A549 (cell line): ENCODE results near the gene PARD6A. TPM values are rescaled to one million over a fixed set of nuclear protein-coding genes. Genes with fewer than 3 reads are reported as not detected.

ENCODE experiments used
- ATAC-seq, 2 experiments: fragments of 200-7000 bp in 1 of 2; fragments of >200 bp in 1 of 2; cut with Nextera tagmentation in 1 of 2; cut with Tn5 transposase in 1 of 2; 3 replicates each; pipeline versions ENCODE4 v1.8.0 to v1.9.1; 2018 to 2020; ENCODE audit warnings: mild to moderate bottlenecking in 1 of 2, moderate library complexity in 1 of 2
- CTCF ChIA-PET: fragments of 300-600 bp; sonication (Branson Sonifier 250); formaldehyde crosslinking; extraction: SDS; loops from one replicate; lab custom pipeline; 2021; ENCODE audit warnings: antibody characterized with exemption, inconsistent platforms; lab: Yijun Ruan, JAX
- POLR2A ChIA-PET: fragments of 350-600 bp; formaldehyde crosslinking; extraction: SDS; loops from one replicate; lab custom pipeline; 2021; ENCODE audit warnings: antibody characterized with exemption, inconsistent platforms; lab: Yijun Ruan, JAX
- DNase-seq, 2 experiments: peaks; one replicate each; pipeline versions ENCODE4 v3.0.0 to v3.0.0-alpha.2; 2011 to 2016; ENCODE audit warnings: low read depth in 1 of 2, low spot score in 1 of 2
- FAIRE-seq: peaks from 2 replicates; lab custom pipeline; 2011; peaks lifted over from hg19 to GRCh38; lab: Jason Lieb, UNC
- H3K27ac ChIP-seq, 2 experiments: fragments of >200 bp; sonication (Bioruptor Twin); formaldehyde crosslinking; 3 replicates each; pipeline ENCODE4 v1.5.1; 2016 to 2017
- H3K4me1 ChIP-seq: fragments of >200 bp; sonication (Bioruptor Twin); formaldehyde crosslinking; 3 replicates; pipeline ENCODE4 v1.6.1; 2016
- H3K4me2 ChIP-seq: fragments of >200 bp; sonication (Bioruptor Twin); formaldehyde crosslinking; 3 replicates; pipeline ENCODE4 v1.6.1; 2016
- H3K4me3 ChIP-seq: fragments of >200 bp; sonication (Bioruptor Twin); formaldehyde crosslinking; 3 replicates; pipeline ENCODE4 v1.5.1; 2016
- H3K9me3 ChIP-seq: fragments of >200 bp; sonication (Bioruptor Twin); formaldehyde crosslinking; 3 replicates; pipeline ENCODE4 v1.6.1; 2016
- CHD2 ChIP-seq: fragments of 150-350 bp; IDR thresholded peaks from 2 replicates; pipeline ENCODE4 v1.6.1; 2014; ENCODE audit warnings: low read length; ENCODE audit not compliant: partially characterized antibody
- EP300 ChIP-seq, 2 experiments: fragments of >200 bp; sonication (Bioruptor Twin); formaldehyde crosslinking; IDR thresholded peaks; 2 replicates in 1 of 2; 3 replicates in 1 of 2; pipeline ENCODE4 v1.6.1; 2016 to 2017
- HOXB5 ChIP-seq: fragments of 250-450 bp; sonication (Bioruptor Pico); IDR thresholded peaks from 2 replicates; pipeline ENCODE4 v1.5.0; 2020; ENCODE audit warnings: mild to moderate bottlenecking, moderate library complexity
- KDM5A ChIP-seq: fragments of 200-600 bp; sonication (generic); IDR thresholded peaks from 2 replicates; pipeline ENCODE4 v1.6.1; 2016; ENCODE audit warnings: antibody characterized with exemption, mild to moderate bottlenecking
- NFE2L2 ChIP-seq: fragments of 150-350 bp; conservative IDR thresholded peaks from 2 replicates; pipeline ENCODE4 v1.6.1; 2014; ENCODE audit warnings: low read length
- NPAS2 ChIP-seq: fragments of 250-450 bp; sonication (Bioruptor Pico); IDR thresholded peaks from 2 replicates; pipeline ENCODE4 v1.8.0; 2022; ENCODE audit warnings: mild to moderate bottlenecking, moderate library complexity, borderline replicate concordance
- POLR2A ChIP-seq: IDR thresholded peaks from 2 replicates; pipeline ENCODE4 v1.6.1; 2012; ENCODE audit warnings: mild to moderate bottlenecking, low read length
- SMC3 ChIP-seq: fragments of >200 bp; sonication (Bioruptor Twin); formaldehyde crosslinking; IDR thresholded peaks from 3 replicates; pipeline ENCODE4 v1.6.1; 2018; ENCODE audit warnings: inconsistent platforms
- TFCP2L1 ChIP-seq: fragments of 250-450 bp; sonication (Bioruptor Pico); IDR thresholded peaks from 2 replicates; pipeline ENCODE4 v1.5.0; 2021; ENCODE audit warnings: mild to moderate bottlenecking
- TP53 ChIP-seq: fragments of 250-450 bp; sonication (Bioruptor Pico); IDR thresholded peaks from 2 replicates; pipeline ENCODE4 v1.5.0; 2021; ENCODE audit warnings: mild to moderate bottlenecking, moderate library complexity
- ZC3H11A ChIP-seq: fragments of 450-650 bp; IDR thresholded peaks from 2 replicates; pipeline ENCODE4 v1.6.1; 2014; ENCODE audit warnings: antibody characterized with exemption, mild to moderate bottlenecking
- ZNF302 ChIP-seq: fragments of 250-450 bp; sonication (Bioruptor Pico); IDR thresholded peaks from 2 replicates; pipeline ENCODE4 v1.9.0; 2021; ENCODE audit warnings: inconsistent platforms, mild to moderate bottlenecking, moderate library complexity
- WGBS: methylation state at CpG from one replicate; pipeline ENCODE4 v1.1.6; 2017; ENCODE audit errors: missing lambda C conversion rate; 5-methylcytosine and 5-hydroxymethylcytosine counted together
- polyA plus RNA-seq, 4 experiments: library from polyadenylated mRNA; depleted of rRNA in 3 of 4; stranded (reverse); fragments of >200 nt; fragmentation: RNase III in 1 of 4; extraction: RNeasy Plus Mini Kit Qiagen cat#74134 plus additional on column Dnase treatment in 1 of 4; gene quantifications; 2 replicates in 3 of 4; 3 replicates in 1 of 4; pipeline ENCODE4 v1.2.3, GENCODE V29; 2011 to 2017
- TF ChIP-seq, protein P1 (sequence below): IDR thresholded peaks from 2 replicates; pipeline ENCODE4 v1.6.1; 2012
- TF ChIP-seq, protein P2 (sequence below): fragments of 450-650 bp; IDR thresholded peaks from 2 replicates; pipeline ENCODE4 v1.6.1; 2014; ENCODE audit warnings: antibody characterized with exemption
- TF ChIP-seq, protein P3 (sequence below): fragments of 250-450 bp; sonication (Bioruptor Pico); IDR thresholded peaks from 2 replicates; pipeline ENCODE4 v1.5.0; 2020; ENCODE audit warnings: low read depth, mild to moderate bottlenecking, moderate library complexity
- TF ChIP-seq, protein P4 (sequence below): fragments of >200 bp; sonication (Bioruptor Twin); formaldehyde crosslinking; IDR thresholded peaks from 3 replicates; pipeline ENCODE4 v1.5.1; 2016
- TF ChIP-seq, protein P5 (sequence below): fragments of 250-450 bp; sonication (Bioruptor Pico); IDR thresholded peaks from 2 replicates; pipeline ENCODE4 v1.5.0; 2021; ENCODE audit warnings: mild to moderate bottlenecking, moderate library complexity, borderline replicate concordance
- TF ChIP-seq, protein P6 (sequence below): fragments of 200-600 bp; sonication (generic); IDR thresholded peaks from 2 replicates; pipeline ENCODE4 v1.6.1; 2016; ENCODE audit warnings: antibody characterized with exemption, mild to moderate bottlenecking, moderate library complexity

The PARD6A gene
- polyA plus RNA-seq, 2 of the 4 experiments (the other 2 are of a cell fraction): 1.4 to 1.7 TPM

DNA sequence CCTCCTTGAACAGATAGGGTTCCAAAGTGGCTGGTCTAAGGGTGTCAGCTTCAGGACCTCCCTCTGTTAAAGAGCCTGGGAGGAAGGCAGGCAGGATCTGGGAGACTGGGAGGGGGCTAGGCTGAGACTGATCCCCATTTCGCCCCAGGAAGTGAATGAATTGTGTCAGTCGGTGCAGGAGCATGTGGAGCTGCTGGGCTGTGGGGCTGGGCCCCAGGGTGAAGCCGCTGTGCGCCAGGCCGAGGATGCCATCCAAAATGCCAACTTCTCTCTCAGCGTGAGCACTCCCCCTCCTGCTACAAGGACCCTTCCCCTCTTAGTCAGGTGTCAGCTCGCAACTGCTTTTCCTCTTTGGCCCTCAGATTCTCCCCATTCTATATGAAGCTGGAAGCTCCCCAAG is 9.7 kb upstream of the PARD6A start:
- no peak for FAIRE-seq
- Histone ChIP-seq H3K4me1 (peaks cover 9% of the 10 kb centered on the region; the same call in 2 of the 3 replicates), H3K27ac (no peak overlapping the region), H3K4me2 (no peak overlapping the region), H3K4me3 (no peak overlapping the region), H3K9me3 (no peaks in the 10 kb centered on the region)
- CTCF ChIA-PET: interaction anchor here (0.8 to 17.9 kb wide), 11 partner anchors 9 to 161 kb away, joined by 3 to 205 read pairs (median 5); partner anchors contain the start of genes ACD and CTCF
- WGBS: 74% methylated on average over 7 of the region's 7 CpGs
- ATAC-seq: no peak
- TF ChIP-seq CHD2: no peak
- TF ChIP-seq, protein P1, sequence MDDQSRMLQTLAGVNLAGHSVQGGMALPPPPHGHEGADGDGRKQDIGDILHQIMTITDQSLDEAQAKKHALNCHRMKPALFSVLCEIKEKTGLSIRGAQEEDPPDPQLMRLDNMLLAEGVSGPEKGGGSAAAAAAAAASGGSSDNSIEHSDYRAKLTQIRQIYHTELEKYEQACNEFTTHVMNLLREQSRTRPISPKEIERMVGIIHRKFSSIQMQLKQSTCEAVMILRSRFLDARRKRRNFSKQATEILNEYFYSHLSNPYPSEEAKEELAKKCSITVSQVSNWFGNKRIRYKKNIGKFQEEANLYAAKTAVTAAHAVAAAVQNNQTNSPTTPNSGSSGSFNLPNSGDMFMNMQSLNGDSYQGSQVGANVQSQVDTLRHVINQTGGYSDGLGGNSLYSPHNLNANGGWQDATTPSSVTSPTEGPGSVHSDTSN: no peak
- TF ChIP-seq KDM5A: no peak
- TF ChIP-seq, protein P2, sequence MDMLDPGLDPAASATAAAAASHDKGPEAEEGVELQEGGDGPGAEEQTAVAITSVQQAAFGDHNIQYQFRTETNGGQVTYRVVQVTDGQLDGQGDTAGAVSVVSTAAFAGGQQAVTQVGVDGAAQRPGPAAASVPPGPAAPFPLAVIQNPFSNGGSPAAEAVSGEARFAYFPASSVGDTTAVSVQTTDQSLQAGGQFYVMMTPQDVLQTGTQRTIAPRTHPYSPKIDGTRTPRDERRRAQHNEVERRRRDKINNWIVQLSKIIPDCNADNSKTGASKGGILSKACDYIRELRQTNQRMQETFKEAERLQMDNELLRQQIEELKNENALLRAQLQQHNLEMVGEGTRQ: no peak
- no peak for TF ChIP-seq TP53 (CRISPR knock-in tag)
- TF ChIP-seq, protein P3, sequence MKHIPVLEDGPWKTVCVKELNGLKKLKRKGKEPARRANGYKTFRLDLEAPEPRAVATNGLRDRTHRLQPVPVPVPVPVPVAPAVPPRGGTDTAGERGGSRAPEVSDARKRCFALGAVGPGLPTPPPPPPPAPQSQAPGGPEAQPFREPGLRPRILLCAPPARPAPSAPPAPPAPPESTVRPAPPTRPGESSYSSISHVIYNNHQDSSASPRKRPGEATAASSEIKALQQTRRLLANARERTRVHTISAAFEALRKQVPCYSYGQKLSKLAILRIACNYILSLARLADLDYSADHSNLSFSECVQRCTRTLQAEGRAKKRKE (CRISPR knock-in tag): no peak
- TF ChIP-seq SMC3: no peak
- TF ChIP-seq NFE2L2: no peak
- no peak for TF ChIP-seq ZNF302 (CRISPR knock-in tag)
- TF ChIP-seq, protein P4, sequence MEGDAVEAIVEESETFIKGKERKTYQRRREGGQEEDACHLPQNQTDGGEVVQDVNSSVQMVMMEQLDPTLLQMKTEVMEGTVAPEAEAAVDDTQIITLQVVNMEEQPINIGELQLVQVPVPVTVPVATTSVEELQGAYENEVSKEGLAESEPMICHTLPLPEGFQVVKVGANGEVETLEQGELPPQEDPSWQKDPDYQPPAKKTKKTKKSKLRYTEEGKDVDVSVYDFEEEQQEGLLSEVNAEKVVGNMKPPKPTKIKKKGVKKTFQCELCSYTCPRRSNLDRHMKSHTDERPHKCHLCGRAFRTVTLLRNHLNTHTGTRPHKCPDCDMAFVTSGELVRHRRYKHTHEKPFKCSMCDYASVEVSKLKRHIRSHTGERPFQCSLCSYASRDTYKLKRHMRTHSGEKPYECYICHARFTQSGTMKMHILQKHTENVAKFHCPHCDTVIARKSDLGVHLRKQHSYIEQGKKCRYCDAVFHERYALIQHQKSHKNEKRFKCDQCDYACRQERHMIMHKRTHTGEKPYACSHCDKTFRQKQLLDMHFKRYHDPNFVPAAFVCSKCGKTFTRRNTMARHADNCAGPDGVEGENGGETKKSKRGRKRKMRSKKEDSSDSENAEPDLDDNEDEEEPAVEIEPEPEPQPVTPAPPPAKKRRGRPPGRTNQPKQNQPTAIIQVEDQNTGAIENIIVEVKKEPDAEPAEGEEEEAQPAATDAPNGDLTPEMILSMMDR: no peak
- no peak for TF ChIP-seq NPAS2
- DNase-seq: no peak
- POLR2A ChIA-PET: no interaction called here

DNA sequence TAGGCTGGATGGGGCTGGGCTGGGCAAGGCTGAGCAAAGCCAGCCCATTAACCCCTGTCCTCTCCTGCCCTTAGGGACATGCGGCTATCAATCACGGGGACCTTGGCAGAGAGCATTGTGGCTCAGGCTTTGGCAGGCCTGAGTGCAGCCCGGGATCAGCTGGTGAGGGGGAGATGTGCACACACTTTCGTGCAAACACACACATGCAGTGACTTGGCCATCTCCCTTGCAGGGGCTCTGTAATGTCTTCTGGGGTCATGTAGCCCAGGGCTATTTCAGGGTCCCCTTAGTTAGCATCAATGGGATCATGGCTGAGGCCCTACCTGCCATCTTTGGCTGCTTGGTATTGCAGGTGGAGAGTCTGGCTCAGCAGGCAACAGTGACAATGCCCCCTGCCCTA is 8.9 kb upstream of the PARD6A start:
- H3K4me3 ChIP-seq: no peak overlapping the region
- TF ChIP-seq, protein P2: no peak
- TF ChIP-seq ZC3H11A: no peak
- ChIA-PET POLR2A (no interaction called here), CTCF (interaction anchor here (0.8 to 17.9 kb wide), 11 partner anchors 7 to 162 kb away, joined by 3 to 205 read pairs (median 5); partner anchors contain the start of genes ACD, CARMIL2 and CTCF)
- FAIRE-seq (no peak), DNase-seq (no peak), ATAC-seq (no peak)
- no peak overlapping the region for H3K4me2 ChIP-seq
- no peaks in the 10 kb centered on the region for H3K9me3 ChIP-seq
- no peak overlapping the region for H3K27ac ChIP-seq
- WGBS: 78% methylated on average over 4 of the region's 4 CpGs
- peaks cover 9% of the 10 kb centered on the region; the same call in 2 of the 3 replicates for H3K4me1 ChIP-seq

DNA sequence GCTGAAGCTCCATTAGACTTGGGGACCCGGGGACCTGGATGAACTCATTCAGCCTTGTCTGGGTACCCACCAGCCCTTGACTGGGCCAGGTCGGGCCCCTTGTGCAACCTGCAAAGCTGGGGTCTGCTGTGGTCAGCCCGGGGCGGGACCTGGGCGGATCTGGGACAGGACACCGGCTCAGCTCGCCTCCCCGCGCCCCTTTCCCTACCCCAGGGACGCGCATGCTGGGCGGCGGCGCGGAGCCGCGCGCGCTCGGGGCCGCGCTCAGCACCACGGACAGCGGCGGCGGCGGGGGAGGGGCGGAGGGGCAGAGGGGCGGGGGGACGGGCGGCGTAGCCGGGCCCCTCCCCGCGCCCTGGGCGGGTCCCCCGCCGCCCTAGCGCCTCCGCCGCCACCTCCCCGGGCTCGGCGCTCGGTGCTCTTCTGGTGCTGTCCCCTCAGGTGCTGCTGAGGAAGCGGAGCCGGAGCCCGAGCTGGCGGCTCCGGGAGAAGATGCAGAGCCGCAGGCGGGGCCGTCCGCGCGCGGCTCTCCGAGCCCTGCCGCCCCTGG is 8.1 kb upstream of the PARD6A start:
- H3K4me2 ChIP-seq: peak overlapping the region; percentile 99
- FAIRE-seq: no peak
- WGBS: 22% methylated on average over 10 of the region's 59 CpGs
- no peaks in the 10 kb centered on the region for H3K9me3 ChIP-seq
- H3K4me1 ChIP-seq: peaks cover 9% of the 10 kb centered on the region; the same call in 2 of the 3 replicates
- peak overlapping the region in 1 of 2 experiments; percentile 46; a peak in 4 of 6 replicates for H3K27ac ChIP-seq
- ATAC-seq: peak; percentile 3 to 7; a peak in 3 of 6 replicates
- DNase-seq: peak in 1 of 2 experiments; percentile 48
- ChIA-PET CTCF (interaction anchor here (0.6 to 17.9 kb wide), 9 partner anchors 8 to 386 kb away, joined by 3 to 205 read pairs (median 5); partner anchors contain the start of gene CARMIL2), POLR2A (no interaction called here)
- peak overlapping the region; percentile 58 for H3K4me3 ChIP-seq
- TF ChIP-seq, protein P5, sequence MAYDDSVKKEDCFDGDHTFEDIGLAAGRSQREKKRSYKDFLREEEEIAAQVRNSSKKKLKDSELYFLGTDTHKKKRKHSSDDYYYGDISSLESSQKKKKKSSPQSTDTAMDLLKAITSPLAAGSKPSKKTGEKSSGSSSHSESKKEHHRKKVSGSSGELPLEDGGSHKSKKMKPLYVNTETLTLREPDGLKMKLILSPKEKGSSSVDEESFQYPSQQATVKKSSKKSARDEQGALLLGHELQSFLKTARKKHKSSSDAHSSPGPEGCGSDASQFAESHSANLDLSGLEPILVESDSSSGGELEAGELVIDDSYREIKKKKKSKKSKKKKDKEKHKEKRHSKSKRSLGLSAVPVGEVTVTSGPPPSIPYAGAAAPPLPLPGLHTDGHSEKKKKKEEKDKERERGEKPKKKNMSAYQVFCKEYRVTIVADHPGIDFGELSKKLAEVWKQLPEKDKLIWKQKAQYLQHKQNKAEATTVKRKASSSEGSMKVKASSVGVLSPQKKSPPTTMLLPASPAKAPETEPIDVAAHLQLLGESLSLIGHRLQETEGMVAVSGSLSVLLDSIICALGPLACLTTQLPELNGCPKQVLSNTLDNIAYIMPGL (CRISPR knock-in tag): no peak
- TF ChIP-seq TFCP2L1 (CRISPR knock-in tag): no peak
- no peak for TF ChIP-seq HOXB5 (CRISPR knock-in tag)
- TF ChIP-seq, protein P6, sequence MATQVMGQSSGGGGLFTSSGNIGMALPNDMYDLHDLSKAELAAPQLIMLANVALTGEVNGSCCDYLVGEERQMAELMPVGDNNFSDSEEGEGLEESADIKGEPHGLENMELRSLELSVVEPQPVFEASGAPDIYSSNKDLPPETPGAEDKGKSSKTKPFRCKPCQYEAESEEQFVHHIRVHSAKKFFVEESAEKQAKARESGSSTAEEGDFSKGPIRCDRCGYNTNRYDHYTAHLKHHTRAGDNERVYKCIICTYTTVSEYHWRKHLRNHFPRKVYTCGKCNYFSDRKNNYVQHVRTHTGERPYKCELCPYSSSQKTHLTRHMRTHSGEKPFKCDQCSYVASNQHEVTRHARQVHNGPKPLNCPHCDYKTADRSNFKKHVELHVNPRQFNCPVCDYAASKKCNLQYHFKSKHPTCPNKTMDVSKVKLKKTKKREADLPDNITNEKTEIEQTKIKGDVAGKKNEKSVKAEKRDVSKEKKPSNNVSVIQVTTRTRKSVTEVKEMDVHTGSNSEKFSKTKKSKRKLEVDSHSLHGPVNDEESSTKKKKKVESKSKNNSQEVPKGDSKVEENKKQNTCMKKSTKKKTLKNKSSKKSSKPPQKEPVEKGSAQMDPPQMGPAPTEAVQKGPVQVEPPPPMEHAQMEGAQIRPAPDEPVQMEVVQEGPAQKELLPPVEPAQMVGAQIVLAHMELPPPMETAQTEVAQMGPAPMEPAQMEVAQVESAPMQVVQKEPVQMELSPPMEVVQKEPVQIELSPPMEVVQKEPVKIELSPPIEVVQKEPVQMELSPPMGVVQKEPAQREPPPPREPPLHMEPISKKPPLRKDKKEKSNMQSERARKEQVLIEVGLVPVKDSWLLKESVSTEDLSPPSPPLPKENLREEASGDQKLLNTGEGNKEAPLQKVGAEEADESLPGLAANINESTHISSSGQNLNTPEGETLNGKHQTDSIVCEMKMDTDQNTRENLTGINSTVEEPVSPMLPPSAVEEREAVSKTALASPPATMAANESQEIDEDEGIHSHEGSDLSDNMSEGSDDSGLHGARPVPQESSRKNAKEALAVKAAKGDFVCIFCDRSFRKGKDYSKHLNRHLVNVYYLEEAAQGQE: peak; percentile 83
- no peak for TF ChIP-seq POLR2A
- TF ChIP-seq EP300 (IDR thresholded peaks at IDR 0.05): no peak
- TF ChIP-seq, all 56 proteins: peak for 1
